ENCODE data around the gene ENOX1.

Gene ENOX1

DNA sequence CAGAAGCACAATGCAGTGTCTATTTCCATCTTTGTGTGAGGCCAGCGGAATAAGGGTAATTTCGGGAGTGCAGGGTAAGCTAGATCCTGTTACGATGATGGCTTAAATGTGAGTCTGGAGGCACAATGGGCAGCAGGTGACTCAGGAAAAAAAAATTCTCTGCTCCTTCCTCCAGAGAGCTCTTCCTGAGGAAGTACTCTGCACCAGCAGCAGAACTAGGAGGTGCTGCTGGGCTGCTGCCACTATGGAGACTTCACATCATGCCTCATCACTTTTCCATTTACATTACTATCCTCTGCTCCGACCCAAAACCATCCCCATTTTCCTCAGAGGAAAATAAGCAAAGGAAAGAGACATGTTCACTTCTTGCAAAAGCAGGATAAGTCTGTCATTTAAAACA is 481.4 kb downstream of the ENOX1 start:
- H3K27me3 ChIP-seq (ENCODE audit: control insufficient read depth, insufficient read depth, low read length), result no peaks in the 10 kb centered on the region
- H3K9ac ChIP-seq (ENCODE audit: low read depth, low read length), result no peak overlapping the region
- no peaks in the 10 kb centered on the region for H3K9me3 ChIP-seq (ENCODE audit: control insufficient read depth, insufficient read depth, low read length)
- no peak overlapping the region for H3K4me3 ChIP-seq (ENCODE audit: low read depth, low read length)
- H3K36me3 ChIP-seq (ENCODE audit: control insufficient read depth, insufficient read depth, low read length), result no peaks in the 10 kb centered on the region
- no peaks in the 10 kb centered on the region for H3K4me1 ChIP-seq (ENCODE audit: control insufficient read depth, insufficient read depth, low read length)

DNA sequence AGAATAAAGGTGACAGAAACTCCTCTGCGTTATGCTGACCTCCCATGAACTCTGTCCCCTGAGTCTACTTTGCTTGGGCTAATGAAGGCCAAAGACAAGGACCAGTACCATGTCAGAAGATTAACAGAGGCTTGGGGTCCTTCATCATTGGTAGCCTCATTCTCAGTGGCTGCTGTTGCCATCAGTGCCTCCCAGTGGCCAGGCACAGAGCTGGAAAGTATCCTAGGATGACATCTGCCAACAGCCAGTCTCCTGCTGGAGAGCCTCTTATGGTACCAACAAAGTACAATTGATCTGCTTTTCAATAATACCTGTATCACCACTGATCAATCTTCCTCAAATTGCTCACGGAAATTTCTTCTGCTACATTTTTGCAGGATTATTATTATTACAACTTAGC is 481.8 kb downstream of the ENOX1 start:
- Histone ChIP-seq H3K4me3 (ENCODE audit: low read depth, low read length) (no peak overlapping the region), H3K36me3 (ENCODE audit: control insufficient read depth, insufficient read depth, low read length) (no peaks in the 10 kb centered on the region), H3K4me1 (ENCODE audit: control insufficient read depth, insufficient read depth, low read length) (no peaks in the 10 kb centered on the region)

DNA sequence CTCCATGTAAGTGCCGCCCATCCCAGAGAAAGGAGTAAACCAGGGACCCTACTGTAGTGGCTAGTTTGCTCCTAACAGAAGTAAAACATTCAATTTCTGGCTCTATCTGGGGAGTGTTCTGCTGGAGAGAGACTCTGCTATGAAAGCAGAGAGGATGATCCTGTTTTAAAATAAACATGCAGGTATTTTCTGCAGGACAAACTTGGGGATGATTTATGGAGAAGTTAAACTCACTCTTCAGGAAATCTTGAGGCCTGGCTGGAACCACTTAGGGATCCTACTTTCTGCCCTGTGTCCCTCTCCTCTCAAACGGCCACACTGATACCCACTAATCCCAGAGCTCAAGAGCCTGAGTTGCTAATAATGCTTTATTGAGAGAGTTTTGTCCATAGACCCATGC is 482.3 kb downstream of the ENOX1 start:
- no peaks in the 10 kb centered on the region for H3K9me3 ChIP-seq (ENCODE audit: control insufficient read depth, insufficient read depth, low read length)
- H3K27me3 ChIP-seq (ENCODE audit: control insufficient read depth, insufficient read depth, low read length), result no peaks in the 10 kb centered on the region
- H3K4me3 ChIP-seq (ENCODE audit: low read depth, low read length), result no peak overlapping the region
- H3K9ac ChIP-seq (ENCODE audit: low read depth, low read length), result no peak overlapping the region
- no peaks in the 10 kb centered on the region for H3K36me3 ChIP-seq (ENCODE audit: control insufficient read depth, insufficient read depth, low read length)
- H3K4me1 ChIP-seq (ENCODE audit: control insufficient read depth, insufficient read depth, low read length), result no peaks in the 10 kb centered on the region

More for the DNA sequence above, 481.8 kb downstream of the ENOX1 start:
- Histone ChIP-seq H3K27me3 (ENCODE audit: control insufficient read depth, insufficient read depth, low read length) (no peaks in the 10 kb centered on the region), H3K9me3 (ENCODE audit: control insufficient read depth, insufficient read depth, low read length) (no peaks in the 10 kb centered on the region), H3K9ac (ENCODE audit: low read depth, low read length) (no peak overlapping the region)

DNA sequence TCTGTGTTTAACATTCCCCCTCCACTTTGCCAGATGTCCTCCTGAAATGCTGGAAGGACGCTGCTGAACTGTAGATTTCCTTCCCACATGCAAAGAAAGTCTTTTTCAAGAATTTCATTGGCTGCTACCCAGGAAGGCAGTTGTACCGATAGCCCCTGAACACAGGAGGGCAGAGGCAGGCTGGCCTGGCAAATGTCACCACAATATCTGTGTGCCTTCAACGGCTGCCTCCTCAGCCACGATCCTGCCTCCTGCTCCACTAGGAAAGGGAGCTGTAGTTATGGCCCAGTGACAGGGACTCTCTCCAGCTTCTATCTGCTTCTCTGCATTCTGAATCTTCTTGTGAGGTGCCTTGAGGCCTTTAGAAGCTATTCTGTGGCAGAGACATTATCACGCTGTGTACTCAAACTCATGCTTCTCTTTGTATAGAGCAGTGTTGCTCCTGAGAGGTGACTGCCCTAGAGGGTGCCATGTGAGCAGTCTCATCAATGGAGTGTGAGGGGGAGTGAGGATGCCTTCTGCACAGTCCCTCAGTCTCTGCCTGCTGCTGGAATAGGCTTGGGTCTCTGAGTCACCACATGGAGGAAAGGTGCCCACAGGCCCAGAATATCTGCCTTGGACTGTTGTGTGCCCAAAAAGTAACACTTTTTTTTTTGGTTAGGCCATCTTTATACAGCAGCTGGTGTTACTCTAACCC is 483.6 kb downstream of the ENOX1 start:
- no peak overlapping the region for H3K9ac ChIP-seq (ENCODE audit: low read depth, low read length)
- no peak overlapping the region for H3K4me3 ChIP-seq (ENCODE audit: low read depth, low read length)
- no peaks in the 10 kb centered on the region for H3K36me3 ChIP-seq (ENCODE audit: control insufficient read depth, insufficient read depth, low read length)
- H3K9me3 ChIP-seq (ENCODE audit: control insufficient read depth, insufficient read depth, low read length), result no peaks in the 10 kb centered on the region
- H3K27me3 ChIP-seq (ENCODE audit: control insufficient read depth, insufficient read depth, low read length), result no peaks in the 10 kb centered on the region
- H3K4me1 ChIP-seq (ENCODE audit: control insufficient read depth, insufficient read depth, low read length), result no peaks in the 10 kb centered on the region

DNA sequence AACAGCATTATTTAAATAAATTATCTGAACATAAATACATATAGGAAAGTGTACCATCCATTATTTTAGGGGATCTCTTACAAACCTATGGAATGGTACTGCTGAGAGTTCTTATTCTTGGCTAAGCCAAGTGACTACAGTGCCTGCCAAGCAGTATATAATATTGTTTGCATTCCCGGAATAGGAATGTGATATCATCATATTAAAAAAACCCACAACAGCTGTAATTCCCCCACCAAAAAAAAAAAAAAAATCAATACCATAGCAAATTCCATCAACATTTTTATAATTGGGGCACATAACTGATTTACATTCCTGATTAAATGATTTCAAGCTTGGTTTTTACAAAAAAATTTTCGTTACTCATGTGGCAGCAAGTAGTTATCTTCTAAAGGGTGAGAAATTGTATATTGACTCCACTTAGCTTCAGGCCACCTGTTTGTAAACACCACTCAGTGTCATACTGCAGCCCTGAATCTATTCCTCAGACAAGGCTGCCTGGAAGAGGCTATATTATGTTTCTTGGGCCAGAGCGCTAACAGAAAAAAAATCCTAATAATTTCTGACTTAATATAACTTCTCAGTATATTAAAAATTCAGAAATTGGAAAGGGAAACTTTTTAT is 485.3 kb downstream of the ENOX1 start:
- Histone ChIP-seq H3K27me3 (ENCODE audit: control insufficient read depth, insufficient read depth, low read length) (no peaks in the 10 kb centered on the region), H3K4me3 (ENCODE audit: low read depth, low read length) (no peak overlapping the region), H3K36me3 (ENCODE audit: control insufficient read depth, insufficient read depth, low read length) (no peaks in the 10 kb centered on the region), H3K9ac (ENCODE audit: low read depth, low read length) (no peak overlapping the region), H3K9me3 (ENCODE audit: control insufficient read depth, insufficient read depth, low read length) (no peaks in the 10 kb centered on the region), H3K4me1 (ENCODE audit: control insufficient read depth, insufficient read depth, low read length) (no peaks in the 10 kb centered on the region)

DNA sequence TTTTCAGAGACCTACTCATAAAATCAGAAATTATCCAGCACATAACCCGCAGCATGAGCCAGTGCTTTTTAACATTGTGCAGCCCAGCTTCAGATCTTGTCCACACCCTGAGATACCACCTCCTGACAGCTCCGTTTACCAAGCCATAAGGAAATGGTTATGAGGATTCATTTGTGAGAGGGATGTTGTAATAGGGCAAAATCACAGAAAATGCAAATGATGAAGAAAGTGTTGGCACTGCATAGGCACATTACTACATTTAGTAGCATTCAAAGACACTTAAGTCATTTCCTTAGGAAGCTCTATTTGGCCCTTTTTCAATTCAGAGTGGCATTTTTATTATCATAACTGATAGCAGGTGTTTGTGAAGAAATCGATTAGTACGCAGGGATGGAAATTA is 485.9 kb downstream of the ENOX1 start:
- H3K9ac ChIP-seq (ENCODE audit: low read depth, low read length), result no peak overlapping the region
- H3K27me3 ChIP-seq (ENCODE audit: control insufficient read depth, insufficient read depth, low read length), result no peaks in the 10 kb centered on the region
- H3K4me3 ChIP-seq (ENCODE audit: low read depth, low read length), result no peak overlapping the region
- no peaks in the 10 kb centered on the region for H3K36me3 ChIP-seq (ENCODE audit: control insufficient read depth, insufficient read depth, low read length)
- H3K9me3 ChIP-seq (ENCODE audit: control insufficient read depth, insufficient read depth, low read length), result no peaks in the 10 kb centered on the region
- H3K4me1 ChIP-seq (ENCODE audit: control insufficient read depth, insufficient read depth, low read length), result no peaks in the 10 kb centered on the region

DNA sequence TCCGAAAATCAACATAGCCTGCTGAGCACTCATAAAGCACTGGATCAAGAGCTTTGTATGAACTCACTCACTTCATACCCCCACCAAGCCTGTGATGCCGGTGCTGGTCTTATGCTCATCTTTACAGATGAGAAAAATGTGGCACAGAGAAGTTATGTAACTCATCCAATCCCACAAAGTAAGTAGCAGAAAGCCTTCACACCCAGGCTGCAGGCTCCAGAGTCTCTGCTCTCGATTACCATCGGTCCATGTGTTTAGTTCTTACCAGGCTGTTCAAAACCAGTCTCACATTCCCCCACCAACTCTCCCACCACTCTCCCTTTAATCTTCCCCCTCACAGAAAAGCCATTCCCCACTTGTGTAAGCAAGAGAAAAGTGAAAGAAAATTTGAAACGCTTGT is 487.4 kb downstream of the ENOX1 start:
- Histone ChIP-seq H3K9ac (ENCODE audit: low read depth, low read length) (no peak overlapping the region), H3K27me3 (ENCODE audit: control insufficient read depth, insufficient read depth, low read length) (no peaks in the 10 kb centered on the region), H3K4me1 (ENCODE audit: control insufficient read depth, insufficient read depth, low read length) (no peaks in the 10 kb centered on the region), H3K4me3 (ENCODE audit: low read depth, low read length) (no peak overlapping the region), H3K9me3 (ENCODE audit: control insufficient read depth, insufficient read depth, low read length) (no peaks in the 10 kb centered on the region), H3K36me3 (ENCODE audit: control insufficient read depth, insufficient read depth, low read length) (no peaks in the 10 kb centered on the region)

DNA sequence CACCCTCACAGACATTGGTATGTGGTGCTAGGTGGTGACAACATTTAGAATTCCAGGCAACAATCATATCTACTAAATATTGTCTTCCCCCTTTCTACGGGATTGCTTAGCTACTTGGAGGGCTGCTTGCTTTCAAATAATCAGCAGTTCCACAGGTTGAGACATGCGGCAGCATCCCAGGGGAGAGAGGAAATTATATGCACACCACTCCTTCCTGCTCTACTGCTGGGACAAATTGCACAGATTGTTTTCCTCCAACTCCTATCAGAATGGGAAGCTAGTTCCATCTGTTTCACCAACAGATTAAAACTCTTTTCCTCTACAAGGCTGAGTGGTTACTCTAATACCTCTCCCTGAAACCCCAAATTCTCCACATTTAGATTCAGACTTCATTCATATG is 488.0 kb downstream of the ENOX1 start:
- no peaks in the 10 kb centered on the region for H3K36me3 ChIP-seq (ENCODE audit: control insufficient read depth, insufficient read depth, low read length)
- no peaks in the 10 kb centered on the region for H3K4me1 ChIP-seq (ENCODE audit: control insufficient read depth, insufficient read depth, low read length)
- no peaks in the 10 kb centered on the region for H3K27me3 ChIP-seq (ENCODE audit: control insufficient read depth, insufficient read depth, low read length)
- H3K4me3 ChIP-seq (ENCODE audit: low read depth, low read length), result no peak overlapping the region
- H3K9ac ChIP-seq (ENCODE audit: low read depth, low read length), result no peak overlapping the region
- H3K9me3 ChIP-seq (ENCODE audit: control insufficient read depth, insufficient read depth, low read length), result no peaks in the 10 kb centered on the region

DNA sequence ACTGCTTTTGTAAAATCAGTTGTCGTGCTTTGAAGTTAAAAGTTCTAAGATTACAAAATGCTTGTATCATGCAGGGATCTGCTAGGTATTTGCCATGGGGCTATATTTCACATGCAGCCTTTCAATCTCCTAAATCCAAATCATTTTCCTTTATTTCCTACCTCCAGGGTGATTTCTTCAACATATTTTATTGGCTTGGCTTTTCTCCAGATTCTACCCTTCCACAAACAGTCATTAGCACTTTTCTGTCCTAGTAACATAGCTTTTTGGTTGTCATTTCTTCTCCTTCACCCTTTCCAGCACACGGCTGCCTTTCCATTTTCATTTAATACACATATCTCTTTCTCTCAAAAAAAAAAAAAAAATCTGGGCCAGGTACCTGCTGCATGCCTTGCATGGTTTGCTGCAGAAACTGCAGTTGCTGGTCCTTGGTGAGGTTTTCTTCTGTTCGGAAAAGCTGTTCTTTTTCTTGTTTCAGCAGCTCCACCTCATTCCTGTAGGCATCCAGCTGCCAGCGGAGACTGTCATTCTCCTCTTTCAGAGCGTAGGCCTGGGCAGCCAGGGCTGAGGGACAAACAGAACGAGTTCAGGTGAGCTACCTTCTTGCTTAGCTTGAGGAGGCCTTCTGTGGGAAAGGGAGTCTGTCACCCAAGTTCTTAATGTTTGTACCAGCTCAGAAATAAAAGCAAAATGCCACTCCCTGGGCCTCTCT is 488.6 kb downstream of the ENOX1 start:
- H3K9me3 ChIP-seq (ENCODE audit: control insufficient read depth, insufficient read depth, low read length), result no peaks in the 10 kb centered on the region
- no peaks in the 10 kb centered on the region for H3K4me1 ChIP-seq (ENCODE audit: control insufficient read depth, insufficient read depth, low read length)
- no peak overlapping the region for H3K9ac ChIP-seq (ENCODE audit: low read depth, low read length)
- no peak overlapping the region for H3K4me3 ChIP-seq (ENCODE audit: low read depth, low read length)
- H3K36me3 ChIP-seq (ENCODE audit: control insufficient read depth, insufficient read depth, low read length), result no peaks in the 10 kb centered on the region
- H3K27me3 ChIP-seq (ENCODE audit: control insufficient read depth, insufficient read depth, low read length), result no peaks in the 10 kb centered on the region

DNA sequence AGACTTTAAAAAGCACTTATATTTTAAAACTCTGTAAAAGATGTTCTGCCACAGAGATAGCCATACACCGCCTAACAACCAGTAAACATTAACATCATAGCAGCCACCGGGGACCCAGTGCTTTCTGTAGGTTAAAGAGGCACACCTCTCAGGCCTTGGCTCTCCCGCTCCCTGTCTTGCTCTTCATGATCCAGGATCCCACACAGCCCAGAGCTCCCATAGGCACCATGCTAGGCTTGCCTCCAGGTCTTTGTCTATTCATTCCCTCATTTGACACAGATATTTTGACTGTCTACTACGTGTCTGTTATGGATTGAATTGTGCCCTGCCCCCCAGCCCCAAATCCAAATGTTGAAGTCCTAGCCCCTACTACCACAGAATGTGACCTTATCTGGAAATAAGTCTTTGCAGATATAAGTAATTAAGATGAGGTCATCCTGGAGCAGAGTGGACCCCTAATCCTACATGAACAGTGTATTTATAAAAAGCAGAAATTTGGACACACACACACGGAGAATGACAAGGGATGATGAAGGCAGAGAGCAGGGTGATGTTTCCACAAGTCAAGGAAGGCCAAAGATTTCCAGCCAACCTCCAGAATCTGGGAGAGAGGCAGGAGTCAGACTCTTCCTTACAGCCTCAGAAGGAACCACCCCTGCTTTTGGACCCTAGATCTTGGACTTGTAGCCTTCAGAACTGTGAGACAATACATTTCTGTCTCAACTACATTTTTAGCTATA is 490.8 kb downstream of the ENOX1 start:
- Histone ChIP-seq H3K4me3 (ENCODE audit: low read depth, low read length) (no peak overlapping the region), H3K4me1 (ENCODE audit: control insufficient read depth, insufficient read depth, low read length) (no peaks in the 10 kb centered on the region), H3K27me3 (ENCODE audit: control insufficient read depth, insufficient read depth, low read length) (no peaks in the 10 kb centered on the region), H3K9me3 (ENCODE audit: control insufficient read depth, insufficient read depth, low read length) (no peaks in the 10 kb centered on the region), H3K9ac (ENCODE audit: low read depth, low read length) (no peak overlapping the region), H3K36me3 (ENCODE audit: control insufficient read depth, insufficient read depth, low read length) (no peaks in the 10 kb centered on the region)

DNA sequence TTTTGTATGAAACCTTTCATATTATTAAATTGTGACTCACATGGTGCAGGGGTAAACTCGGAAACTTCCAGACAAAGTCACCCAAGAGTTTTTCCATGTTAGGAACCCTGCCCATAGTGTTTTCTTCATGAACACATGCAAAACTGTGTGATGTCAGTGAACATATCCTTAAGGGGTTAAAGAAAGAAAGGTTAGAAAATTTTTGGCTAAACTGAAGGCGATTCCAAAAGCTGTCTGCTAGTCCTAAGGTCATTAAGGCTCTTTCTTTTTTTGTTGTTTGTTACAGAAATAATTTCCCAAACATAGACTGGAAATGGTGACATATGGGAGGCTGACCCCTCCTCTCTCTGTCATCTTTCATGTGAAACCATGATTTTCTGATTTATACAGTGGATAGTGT is 491.5 kb downstream of the ENOX1 start:
- H3K27me3 ChIP-seq (ENCODE audit: control insufficient read depth, insufficient read depth, low read length), result no peaks in the 10 kb centered on the region

More for the DNA sequence above, 491.5 kb downstream of the ENOX1 start:
- Histone ChIP-seq H3K9me3 (ENCODE audit: control insufficient read depth, insufficient read depth, low read length) (no peaks in the 10 kb centered on the region), H3K4me3 (ENCODE audit: low read depth, low read length) (no peak overlapping the region), H3K4me1 (ENCODE audit: control insufficient read depth, insufficient read depth, low read length) (no peaks in the 10 kb centered on the region), H3K36me3 (ENCODE audit: control insufficient read depth, insufficient read depth, low read length) (no peaks in the 10 kb centered on the region), H3K9ac (ENCODE audit: low read depth, low read length) (no peak overlapping the region)
